ENCODE data around the gene CWC27. TPM values are rescaled to one million over a fixed set of nuclear protein-coding genes. Genes with fewer than 3 reads are reported as not detected.

CWC27 gene
- total and polyA plus RNA-seq, 3 donors from 2014 or later: 12.4 to 22.9 (median 17.5) TPM

DNA sequence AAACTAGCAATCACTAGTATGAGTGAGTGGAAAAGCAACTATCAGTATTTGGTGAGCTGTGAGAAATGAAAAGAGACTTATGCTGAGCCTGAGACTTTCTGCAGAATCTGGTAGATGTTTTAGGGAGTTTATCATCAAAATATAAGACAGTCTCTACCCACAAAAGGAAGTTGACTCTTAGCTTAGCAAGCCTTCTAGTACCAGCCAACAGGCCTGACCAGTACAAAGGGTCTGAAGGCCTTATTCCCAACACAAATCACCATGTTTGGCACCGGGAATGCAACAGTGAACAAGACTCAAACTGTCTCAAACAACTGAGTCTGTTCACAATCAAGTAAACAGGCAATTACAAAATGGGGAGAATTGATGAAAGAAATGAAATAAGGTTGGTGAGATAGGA, 244.4 kb downstream of the CWC27 start:
- DNase-seq: no peak
- no peaks in the 10 kb centered on the region for H3K36me3 ChIP-seq (ENCODE audit: low read depth, missing control alignments)
- no peaks in the 10 kb centered on the region for H3K4me1 ChIP-seq
- no peak overlapping the region for H3K4me3 ChIP-seq
- H3K27me3 ChIP-seq: no peaks in the 10 kb centered on the region
- H3K27ac ChIP-seq: no peak overlapping the region
- no peak for TF ChIP-seq POLR2A (IDR thresholded peaks at IDR 0.05)
- TF ChIP-seq, protein P1, sequence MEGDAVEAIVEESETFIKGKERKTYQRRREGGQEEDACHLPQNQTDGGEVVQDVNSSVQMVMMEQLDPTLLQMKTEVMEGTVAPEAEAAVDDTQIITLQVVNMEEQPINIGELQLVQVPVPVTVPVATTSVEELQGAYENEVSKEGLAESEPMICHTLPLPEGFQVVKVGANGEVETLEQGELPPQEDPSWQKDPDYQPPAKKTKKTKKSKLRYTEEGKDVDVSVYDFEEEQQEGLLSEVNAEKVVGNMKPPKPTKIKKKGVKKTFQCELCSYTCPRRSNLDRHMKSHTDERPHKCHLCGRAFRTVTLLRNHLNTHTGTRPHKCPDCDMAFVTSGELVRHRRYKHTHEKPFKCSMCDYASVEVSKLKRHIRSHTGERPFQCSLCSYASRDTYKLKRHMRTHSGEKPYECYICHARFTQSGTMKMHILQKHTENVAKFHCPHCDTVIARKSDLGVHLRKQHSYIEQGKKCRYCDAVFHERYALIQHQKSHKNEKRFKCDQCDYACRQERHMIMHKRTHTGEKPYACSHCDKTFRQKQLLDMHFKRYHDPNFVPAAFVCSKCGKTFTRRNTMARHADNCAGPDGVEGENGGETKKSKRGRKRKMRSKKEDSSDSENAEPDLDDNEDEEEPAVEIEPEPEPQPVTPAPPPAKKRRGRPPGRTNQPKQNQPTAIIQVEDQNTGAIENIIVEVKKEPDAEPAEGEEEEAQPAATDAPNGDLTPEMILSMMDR (IDR thresholded peaks at IDR 0.05): no peak
- no peaks in the 10 kb centered on the region for H3K9me3 ChIP-seq
- 81 to 87% methylated on average over 1 of the region's 1 CpG for WGBS, 2 donors
- intact Hi-C loops (cut with DNase I; ENCODE audit: low total_unique reads): no loop called here

DNA sequence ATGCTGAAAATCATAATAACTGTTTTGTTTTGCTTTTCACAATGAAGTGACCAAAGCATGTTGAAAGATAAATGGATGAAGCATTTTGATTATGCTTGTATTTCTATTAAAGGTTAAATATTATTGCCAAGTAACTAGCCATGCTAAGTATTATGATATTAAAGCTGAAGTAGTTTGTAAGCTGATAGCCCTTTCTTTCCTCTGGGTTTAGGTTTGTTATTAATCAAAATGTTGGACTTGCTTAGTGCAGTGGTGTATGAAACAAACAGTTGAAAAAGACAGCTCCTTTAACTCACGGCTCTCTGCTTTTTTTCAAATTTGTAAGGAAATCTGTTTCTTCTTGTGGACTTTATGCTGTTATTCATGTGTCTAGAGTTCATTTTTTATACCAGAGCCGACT, 246.0 kb downstream of the CWC27 start:
- TF ChIP-seq, protein P1 (IDR thresholded peaks at IDR 0.05): no peak
- TF ChIP-seq POLR2A (IDR thresholded peaks at IDR 0.05): no peak
- no peak for DNase-seq
- WGBS, 2 donors: 81% methylated on average over 2 of the region's 2 CpGs
- Histone ChIP-seq H3K36me3 (ENCODE audit: low read depth, missing control alignments) (no peaks in the 10 kb centered on the region), H3K4me1 (no peaks in the 10 kb centered on the region), H3K27ac (no peak overlapping the region), H3K27me3 (no peaks in the 10 kb centered on the region), H3K9me3 (no peaks in the 10 kb centered on the region), H3K4me3 (no peak overlapping the region)
- intact Hi-C loops (cut with DNase I; ENCODE audit: low total_unique reads): no loop called here

DNA sequence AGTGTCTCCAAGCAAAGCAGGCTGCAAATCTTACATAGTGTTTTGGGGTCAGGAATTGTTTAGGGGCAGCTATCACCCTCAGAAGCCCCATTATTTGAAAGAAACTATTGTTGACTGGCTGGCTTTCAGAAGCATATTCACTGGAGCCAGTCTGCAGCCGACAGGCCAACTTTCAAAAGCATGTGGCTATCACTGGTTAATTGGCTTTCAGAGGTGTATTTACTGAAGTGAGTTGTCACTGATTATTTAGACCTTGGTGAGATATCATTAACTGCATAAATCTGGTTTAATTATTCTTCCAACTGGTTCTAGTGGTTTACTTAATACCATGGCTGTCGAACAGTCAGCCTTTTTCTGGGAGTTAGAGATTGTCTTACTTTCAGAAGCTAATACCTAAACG, 247.0 kb downstream of the CWC27 start:
- WGBS, 2 donors: 87 to 89% methylated on average over 3 of the region's 3 CpGs
- DNase-seq: no peak
- H3K27ac ChIP-seq: no peak overlapping the region
- TF ChIP-seq, protein P1 (IDR thresholded peaks at IDR 0.05): no peak
- TF ChIP-seq POLR2A (IDR thresholded peaks at IDR 0.05): no peak
- intact Hi-C loops (cut with DNase I; ENCODE audit: low total_unique reads): no loop called here
- H3K4me3 ChIP-seq: no peak overlapping the region
- H3K4me1 ChIP-seq: no peaks in the 10 kb centered on the region
- H3K9me3 ChIP-seq: no peaks in the 10 kb centered on the region
- H3K27me3 ChIP-seq: no peaks in the 10 kb centered on the region
- H3K36me3 ChIP-seq (ENCODE audit: low read depth, missing control alignments): no peaks in the 10 kb centered on the region

DNA sequence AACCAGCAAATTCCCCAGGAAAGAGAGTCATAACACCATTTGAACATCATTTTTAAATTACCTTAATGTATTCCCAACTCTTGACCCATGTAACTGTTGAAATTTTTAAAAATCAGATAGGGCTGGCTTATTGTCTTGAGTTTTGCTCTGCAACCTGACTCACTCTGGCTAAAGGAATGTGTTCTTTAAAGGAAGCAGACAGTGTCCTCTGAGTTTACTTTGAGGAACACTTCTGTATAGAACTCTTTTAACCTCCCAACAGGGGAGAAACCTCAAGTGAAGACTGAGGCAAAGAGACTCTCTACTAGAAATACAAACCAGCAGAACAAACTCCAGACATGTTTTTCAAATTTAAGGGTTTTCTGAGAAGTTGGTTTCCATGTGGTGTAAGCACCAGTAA, 248.9 kb downstream of the CWC27 start:
- DNase-seq: no peak
- Histone ChIP-seq H3K36me3 (ENCODE audit: low read depth, missing control alignments) (no peaks in the 10 kb centered on the region), H3K4me1 (no peaks in the 10 kb centered on the region), H3K9me3 (no peaks in the 10 kb centered on the region), H3K27me3 (no peaks in the 10 kb centered on the region), H3K27ac (no peak overlapping the region), H3K4me3 (no peak overlapping the region)
- TF ChIP-seq, protein P1 (IDR thresholded peaks at IDR 0.05): no peak
- no peak for TF ChIP-seq POLR2A (IDR thresholded peaks at IDR 0.05)
- intact Hi-C loops (cut with DNase I; ENCODE audit: low total_unique reads): no loop called here

DNA sequence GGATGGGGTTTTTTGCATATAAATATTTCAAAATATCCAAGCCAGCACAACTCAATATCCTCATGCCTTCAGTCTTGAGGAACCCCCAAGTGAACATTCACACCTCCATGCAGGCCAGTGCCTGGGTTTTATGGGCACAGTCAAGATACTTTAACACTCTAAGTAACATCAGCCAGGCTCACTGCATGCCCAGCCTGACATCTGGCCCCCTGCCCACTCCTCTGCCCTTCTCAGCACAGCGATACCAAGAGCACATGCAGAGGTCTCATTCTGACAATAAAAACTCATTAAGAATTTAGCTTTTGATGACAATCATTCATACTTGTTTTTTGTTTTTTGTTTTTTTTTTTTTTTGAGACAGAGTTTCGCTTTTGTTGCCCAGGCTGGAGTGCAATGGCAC, 250.0 kb downstream of the CWC27 start:
- Histone ChIP-seq H3K36me3 (ENCODE audit: low read depth, missing control alignments) (no peaks in the 10 kb centered on the region), H3K27me3 (no peaks in the 10 kb centered on the region), H3K4me1 (no peaks in the 10 kb centered on the region), H3K9me3 (no peaks in the 10 kb centered on the region), H3K27ac (no peak overlapping the region), H3K4me3 (no peak overlapping the region)
- intact Hi-C loops (cut with DNase I; ENCODE audit: low total_unique reads): no loop called here
- TF ChIP-seq POLR2A (IDR thresholded peaks at IDR 0.05): no peak
- TF ChIP-seq, protein P1 (IDR thresholded peaks at IDR 0.05): no peak
- no peak for DNase-seq
- WGBS, 2 donors: 95% methylated on average over 2 of the region's 2 CpGs

All from testis (tissue), 3 donors.